DMS 273 (cell line): ENCODE results near the gene NOTCH2.

Experiments
- DNase-seq: peaks from one replicate; lab custom pipeline; 2025; ENCODE audit not compliant: unreplicated experiment; lab: John Stamatoyannopoulos, UW

NOTCH2 gene

DNA sequence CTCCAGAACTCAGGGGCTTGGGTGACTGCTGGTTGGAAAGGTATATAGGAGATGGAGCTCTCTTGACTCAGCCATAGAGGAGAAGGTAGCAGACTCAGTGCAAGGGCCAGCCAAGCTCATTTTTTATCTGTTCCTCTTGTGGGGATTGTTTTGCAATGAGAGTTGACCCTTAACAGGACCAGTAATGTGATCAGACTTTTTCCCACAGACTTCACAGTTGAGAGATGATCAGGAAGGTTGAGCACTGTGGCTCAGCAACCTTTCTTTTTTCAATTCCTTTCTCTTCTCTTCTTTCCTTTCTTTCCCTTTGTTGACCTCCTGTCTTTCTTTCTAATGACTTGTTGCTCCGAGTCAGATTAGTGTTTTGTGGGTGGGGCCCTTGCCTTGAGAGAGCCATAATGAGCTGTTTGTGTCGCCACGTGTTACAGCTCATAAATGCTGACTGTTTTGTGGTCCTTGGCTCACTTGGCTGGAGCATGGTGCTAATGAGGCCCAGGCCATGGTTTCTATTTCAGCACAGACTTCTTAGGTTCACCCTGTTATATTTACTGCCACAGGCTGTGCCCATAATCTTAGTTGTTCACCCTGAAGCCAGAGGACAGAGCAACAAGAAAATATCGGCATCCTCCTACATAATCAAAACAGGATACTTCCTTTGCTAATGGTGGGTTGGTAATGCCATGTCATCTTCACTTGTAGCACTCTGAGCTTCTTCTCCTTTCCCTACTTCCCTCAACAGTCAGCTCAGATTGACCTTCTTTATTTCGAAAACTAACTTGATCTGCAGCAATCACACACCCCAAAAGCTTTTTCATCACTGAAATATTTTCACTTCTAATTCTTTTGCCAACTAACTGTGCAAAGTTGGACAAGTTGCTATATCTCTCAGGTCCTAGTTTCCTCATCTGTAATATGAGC, 187.1 kb downstream of the NOTCH2 start:
- DNase-seq: no peak

DNA sequence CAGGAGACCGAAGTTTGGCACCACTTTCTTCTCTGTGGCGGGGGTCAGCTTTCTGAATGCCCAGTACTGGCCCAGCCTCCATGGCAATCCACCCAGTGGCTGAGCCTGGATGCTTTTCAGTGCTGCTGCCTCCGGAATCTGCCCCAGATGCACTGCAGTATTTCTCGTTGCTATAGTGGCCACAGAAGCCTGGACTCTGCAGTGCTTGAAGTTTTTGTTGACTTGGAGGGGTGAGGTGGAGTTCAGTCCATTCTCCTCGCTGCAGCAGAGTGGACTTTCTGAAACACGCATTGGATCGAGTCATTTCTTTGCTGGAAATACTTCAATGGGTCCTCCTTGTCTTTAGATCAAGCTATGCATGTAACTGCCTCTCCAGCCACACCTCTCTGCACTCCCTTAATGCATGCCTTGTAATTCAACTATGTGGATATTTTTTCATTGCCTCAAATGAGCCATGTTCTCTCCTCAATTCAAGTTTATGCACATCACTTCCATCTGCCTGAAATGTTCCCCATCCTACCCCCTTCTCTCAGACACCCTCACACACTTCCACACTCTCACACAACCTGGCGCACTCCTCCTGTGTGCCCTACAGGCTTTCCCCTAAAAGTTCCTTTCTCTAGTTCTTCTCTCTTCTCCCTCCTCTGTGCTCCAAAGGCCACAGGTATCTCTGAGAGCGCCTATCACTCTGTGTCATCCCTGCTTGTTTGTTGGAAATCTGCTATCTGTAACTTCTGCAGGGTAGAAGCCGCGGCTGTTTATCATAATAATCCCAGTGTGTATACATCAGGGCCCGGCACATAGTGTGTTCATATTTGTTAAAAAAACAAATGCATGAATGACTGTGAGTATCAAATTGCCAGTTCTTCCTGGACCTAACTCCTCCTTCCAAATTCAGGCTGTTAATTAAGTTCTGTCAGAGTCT, 189.7 kb downstream of the NOTCH2 start:
- DNase-seq: no peak

DNA sequence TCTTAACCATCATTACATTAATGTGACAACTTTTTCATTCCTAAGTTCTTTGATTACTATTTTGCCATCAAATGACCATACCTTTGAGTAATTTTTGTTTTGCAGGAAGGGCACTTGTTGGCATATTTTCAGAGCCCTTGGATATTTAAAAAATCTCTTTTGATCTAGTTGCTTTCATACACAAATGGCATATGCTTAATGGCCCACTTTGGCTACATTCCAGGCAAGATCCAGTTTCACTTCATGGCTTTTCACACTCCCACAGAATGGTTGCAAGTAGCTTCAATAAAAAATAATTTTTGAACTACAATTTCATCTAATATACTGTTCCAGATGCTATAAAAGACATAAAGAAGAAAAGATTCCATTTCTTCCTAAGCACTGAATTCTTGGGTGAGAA, 191.3 kb downstream of the NOTCH2 start:
- peak; percentile 90 for DNase-seq

DNA sequence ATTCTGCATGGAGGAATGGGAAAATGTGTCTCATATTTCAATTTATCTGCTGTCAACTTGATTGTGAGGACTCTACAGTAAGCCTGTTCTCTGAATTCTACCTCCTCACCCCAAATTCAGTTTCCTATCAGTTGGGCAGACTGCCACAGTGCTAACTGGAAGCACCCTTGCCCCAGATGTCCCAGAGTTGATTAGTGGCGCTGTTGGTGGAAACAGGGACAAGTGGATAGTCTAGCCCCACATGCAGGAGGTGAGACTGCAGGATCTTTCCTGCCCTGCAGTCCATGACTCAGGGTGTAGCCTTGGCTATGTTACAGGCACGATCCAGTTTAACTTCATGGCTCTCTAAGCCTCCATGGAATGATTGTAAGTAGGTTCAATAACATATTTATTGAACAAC, 195.3 kb downstream of the NOTCH2 start:
- DNase-seq: no peak

DNA sequence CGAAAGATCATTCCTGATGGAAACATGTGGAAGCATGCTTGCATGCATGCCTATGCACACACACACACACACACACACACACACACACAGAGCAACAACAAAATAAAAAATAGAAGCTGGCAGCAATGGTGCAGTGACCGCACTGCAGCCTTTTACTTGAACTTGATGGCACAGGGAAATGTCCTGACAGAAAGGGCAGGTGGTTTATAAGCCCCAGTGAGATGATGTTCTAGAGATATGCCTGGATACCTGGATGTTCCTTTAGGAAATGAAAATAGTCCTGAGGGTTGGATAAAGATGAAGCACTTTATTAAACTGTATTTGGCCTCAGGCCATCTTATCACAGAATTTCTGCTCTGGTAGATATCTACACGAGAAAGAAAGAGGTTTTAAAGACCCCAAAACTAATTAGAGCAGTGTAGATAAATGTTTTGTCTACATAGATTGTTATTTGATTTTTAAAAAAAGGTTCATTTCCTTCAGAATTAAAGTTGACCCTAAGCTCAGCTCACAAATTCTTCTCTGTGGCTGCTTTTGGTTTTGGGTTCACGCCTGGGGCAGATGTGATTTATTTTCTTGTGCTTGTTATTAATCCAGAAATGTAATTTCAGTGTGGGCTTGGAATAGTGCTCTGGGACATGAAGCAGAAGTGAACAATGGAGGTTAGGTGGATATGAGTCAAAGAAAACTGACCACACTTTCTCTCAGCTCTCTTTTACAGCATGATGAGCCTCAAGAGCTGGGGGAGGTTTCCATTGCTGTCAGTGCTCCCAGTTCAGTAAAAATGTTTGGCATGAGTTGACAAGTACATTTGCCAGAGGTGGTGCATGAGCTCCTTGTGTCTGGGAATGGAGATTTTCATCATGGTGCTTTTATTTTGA, 196.1 kb downstream of the NOTCH2 start:
- DNase-seq: peak; percentile 21

DNA sequence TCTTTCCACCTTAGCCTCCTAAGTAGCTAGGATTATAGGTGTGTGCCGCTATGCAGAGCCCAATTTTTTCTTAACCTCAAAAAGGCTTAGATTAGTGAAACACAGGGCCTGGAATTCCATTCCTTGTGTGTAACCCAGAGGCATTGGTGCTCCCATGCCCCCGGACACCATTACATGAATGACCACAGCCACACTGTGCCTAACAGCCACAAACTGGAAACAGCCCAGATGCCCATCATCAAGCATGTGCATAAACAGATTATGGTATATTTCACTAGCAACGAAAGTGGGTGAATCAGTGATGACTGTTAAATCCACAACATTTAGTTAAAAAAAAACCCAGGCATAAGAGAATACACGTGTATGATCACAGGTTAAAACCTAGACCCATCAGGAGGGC, 197.6 kb downstream of the NOTCH2 start:
- no peak for DNase-seq

DNA sequence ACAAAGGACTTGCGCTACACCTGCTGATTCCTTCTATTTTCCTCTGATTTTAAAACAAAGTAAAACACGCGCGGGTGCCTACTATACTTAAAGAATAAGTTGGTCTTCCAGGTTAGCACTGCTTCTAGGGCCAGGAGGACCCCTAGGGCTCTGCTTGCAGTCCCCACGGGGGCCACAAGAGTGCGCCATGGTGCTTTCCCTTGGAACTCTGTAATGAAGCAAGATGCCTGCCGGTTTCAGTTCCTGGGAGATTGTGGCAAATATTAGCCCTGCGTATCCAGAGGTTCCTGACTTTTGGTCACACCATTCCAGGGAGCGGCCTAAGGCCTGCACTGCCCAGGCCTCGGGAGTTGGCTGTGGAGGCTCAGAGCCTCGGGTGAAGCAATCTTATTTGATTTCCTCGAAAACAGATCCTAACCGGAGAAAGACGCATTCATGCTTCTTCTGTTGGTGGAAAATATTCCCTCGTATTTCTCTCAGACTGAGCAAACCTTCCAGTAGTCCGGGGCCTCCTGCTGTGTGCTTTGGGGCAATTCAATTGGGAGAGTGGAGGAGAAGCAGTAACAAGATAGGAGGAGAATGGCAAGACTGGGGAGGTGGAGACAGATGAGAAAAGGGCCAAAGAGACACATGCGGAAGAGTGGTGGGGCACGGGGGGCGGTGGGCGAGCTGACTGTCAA, 198.4 kb downstream of the NOTCH2 start:
- peak; percentile 93 for DNase-seq

DNA sequence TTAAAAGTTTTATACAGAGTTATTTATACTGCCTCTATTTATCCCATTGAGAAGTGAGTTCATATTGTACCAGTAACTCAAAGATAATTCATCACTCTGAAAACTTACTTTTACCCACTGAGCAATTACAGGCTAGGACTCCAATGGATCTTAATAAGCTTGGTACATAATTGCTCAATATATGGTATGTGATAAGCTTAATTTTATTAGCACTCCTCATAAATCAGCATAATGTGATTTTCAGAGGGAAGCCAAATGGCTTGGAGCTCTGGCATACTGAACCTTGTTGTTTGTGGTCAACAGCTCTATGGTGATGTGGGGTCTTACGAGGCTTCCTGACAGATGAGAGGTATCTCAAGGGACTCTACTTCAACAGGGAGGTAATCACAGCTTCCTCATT, 199.5 kb downstream of the NOTCH2 start:
- no peak for DNase-seq

DNA sequence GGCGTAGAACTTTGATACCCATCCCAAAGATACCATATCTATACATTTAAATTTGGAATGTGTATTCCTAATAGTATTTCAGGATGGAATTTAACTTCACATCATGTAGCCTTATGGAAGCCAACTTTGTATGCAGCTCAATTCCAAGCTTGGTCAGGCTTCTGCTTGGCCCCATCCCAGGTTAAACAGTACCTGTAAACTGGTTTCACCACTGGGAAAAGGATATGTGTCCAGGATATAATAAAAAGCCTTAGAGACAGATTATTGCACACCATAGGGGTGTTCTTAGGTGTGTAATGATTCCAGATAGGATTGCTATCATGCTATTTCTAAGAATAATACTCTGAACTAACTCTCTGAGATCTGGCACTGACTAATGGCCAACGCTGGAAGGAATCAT, 201.3 kb downstream of the NOTCH2 start:
- no peak for DNase-seq

DNA sequence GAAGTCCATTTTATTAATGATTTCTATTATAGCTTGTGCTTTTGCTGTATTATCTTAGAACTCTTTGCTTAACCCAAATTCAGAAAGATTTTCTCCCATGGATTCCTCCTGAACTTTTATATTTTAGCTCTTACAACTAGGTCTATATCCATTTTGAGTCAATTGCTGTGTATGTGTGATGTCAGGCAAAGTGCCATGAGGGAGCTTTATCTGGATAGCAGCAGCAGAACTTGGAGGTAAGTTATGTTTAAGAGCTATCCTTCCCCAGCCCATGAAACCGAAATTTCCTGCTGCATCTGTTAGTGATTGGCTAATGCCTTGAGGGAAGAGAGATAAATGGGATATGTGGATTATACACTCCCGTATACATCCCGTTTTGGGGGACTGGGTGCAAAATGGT, 203.0 kb downstream of the NOTCH2 start:
- DNase-seq: no peak

DNA sequence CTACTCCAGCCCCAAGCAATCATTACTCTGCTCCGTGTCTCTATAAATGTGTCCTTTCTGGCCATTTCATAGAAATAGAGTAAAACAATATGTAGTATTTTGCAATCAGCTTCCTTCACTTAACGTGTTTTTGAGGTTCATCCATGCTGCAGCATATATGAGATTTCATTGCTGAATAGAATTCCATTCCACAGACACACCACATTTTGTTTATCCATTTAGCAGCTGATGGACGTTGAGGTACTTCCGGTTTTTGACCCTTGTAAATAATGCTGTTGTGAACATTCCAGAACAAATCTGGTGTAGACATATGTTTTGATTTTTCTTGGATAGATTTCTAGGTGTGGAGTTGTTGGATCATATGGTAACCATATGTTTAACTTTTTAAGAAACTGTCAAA, 203.8 kb downstream of the NOTCH2 start:
- no peak for DNase-seq

DNA sequence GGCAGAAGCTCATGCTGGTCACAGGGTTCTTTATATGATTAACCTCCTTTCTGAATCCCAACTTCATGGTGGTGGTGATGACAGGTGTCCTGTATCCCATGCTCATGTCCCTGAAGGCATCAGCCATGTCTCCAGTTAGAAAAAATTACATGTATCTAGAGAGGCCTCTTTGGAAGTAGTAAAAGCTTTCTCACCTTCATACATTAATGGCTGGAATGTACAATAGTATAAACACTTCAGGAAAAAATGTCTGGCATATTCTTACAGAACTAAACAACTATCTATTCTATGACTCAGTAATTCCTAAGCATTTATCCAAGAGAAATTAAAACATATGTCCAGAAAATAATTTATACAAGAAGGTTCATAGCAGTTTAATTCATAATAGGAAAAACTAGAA, 207.2 kb downstream of the NOTCH2 start:
- DNase-seq: no peak
